HUES6 (cell line): Measurements from ENCODE around the gene SLC15A3.

Experiments used
- H3K27ac ChIP-seq: 2 replicates; pipeline ENCODE4 v1.7.0; 2013; ENCODE audit warnings: low read depth, mild to moderate bottlenecking, low read length, inconsistent platforms
- H3K27me3 ChIP-seq: 2 replicates; pipeline ENCODE4 v1.6.1; 2013; ENCODE audit warnings: low read length; ENCODE audit not compliant: control insufficient read depth, insufficient read depth
- H3K36me3 ChIP-seq: 2 replicates; pipeline ENCODE4 v1.6.1; 2013; ENCODE audit warnings: low read length; ENCODE audit not compliant: control insufficient read depth, insufficient read depth
- H3K4me1 ChIP-seq: 2 replicates; pipeline ENCODE4 v1.6.1; 2013; ENCODE audit warnings: low read length; ENCODE audit not compliant: control insufficient read depth, insufficient read depth
- H3K4me3 ChIP-seq: 2 replicates; pipeline ENCODE4 v1.5.1; 2013; ENCODE audit warnings: low read depth, low read length
- H3K9ac ChIP-seq: one replicate; pipeline ENCODE4 v1.6.1; 2013; ENCODE audit warnings: mild to moderate bottlenecking, low read length
- H3K9me3 ChIP-seq: 2 replicates; pipeline ENCODE4 v1.6.1; 2013; ENCODE audit warnings: low read depth, low read length; ENCODE audit not compliant: control insufficient read depth, insufficient read depth

SLC15A3 gene

DNA sequence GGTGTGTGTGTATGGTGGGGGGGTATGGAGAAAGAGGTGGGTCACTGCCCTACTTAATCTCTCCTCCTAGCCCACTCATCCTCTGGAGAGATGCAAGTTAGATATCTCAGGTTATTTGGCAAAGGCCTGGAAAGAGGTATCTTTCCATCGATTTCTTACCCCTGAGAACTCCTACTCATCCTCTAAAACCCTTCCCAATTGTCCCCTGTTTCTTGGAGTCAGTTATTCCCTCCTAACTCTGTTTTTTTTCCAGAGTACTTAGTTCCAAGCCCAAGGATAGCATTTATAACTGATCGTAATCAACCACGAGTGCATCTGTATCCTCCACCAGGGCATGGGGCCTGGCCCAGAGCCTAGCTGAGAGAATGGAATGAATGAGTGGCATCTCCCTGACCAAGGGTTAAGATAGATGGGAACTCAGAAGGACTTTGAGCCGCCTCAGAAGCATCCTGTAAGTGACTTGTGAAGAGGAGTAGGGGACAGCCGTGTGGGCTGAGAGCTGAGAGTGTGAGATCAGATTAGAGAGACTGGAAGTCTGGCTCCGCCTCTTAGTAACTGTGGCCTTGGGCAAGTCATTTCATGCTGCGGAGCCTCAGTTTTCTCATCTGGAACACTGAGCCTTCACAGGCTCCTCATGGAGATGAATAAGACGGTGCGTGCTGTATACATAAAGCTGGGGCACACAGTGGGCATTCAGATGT, 35.8 kb upstream of the SLC15A3 start:
- Histone ChIP-seq H3K36me3 (no peaks in the 10 kb centered on the region), H3K4me3 (no peak overlapping the region), H3K9ac (no peak overlapping the region), H3K9me3 (no peaks in the 10 kb centered on the region), H3K27me3 (peaks cover 5% of the 10 kb centered on the region; the same call in 1 of the 2 replicates), H3K27ac (no peak overlapping the region), H3K4me1 (no peaks in the 10 kb centered on the region)

DNA sequence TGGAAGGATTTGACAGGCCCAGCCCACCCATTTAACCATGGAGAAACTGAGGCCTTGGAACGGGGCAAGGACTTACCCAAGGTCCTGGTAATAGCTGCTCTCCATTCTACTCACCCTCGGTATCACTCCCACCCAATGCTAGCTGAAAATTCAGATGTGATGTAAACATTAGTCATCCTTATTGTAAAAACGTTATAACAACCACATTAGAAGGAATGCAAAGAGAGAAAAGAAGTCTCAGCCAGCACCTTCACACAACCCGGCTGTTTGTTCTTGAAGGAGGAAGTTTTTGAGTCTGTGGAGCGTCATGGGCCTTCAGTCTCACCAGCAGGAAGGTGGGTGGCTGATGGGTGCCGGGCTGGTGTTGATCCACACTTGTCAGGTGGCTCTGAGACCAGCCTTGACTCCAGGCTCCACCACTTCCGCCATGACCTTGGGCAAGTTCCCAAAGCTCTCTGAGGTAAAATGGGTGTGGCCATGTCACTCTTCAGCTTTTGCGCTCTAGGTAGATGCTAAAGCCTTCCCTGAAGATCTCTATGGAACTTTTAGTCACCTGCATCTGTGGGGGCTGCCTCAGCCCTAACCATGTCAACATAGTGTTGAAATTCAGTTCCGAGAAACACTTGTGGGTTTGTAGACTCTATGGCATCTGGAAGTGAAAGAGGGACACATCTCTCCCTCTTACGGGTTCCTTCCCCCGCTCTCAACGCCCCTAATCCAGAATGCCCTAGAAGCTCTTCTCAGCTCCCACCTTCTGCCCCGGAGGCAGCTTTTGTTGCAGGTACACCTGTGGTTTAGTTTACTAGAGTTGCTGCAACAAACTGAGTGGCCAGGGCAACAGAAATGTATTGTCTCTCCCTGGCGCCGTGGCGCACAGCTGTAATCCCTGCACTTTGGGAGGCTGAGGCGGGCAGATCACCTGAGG, 34.3 kb upstream of the SLC15A3 start:
- no peak overlapping the region for H3K27ac ChIP-seq
- no peaks in the 10 kb centered on the region for H3K4me1 ChIP-seq
- H3K27me3 ChIP-seq: peaks cover 5% of the 10 kb centered on the region; the same call in 1 of the 2 replicates
- no peaks in the 10 kb centered on the region for H3K36me3 ChIP-seq
- no peaks in the 10 kb centered on the region for H3K9me3 ChIP-seq
- H3K4me3 ChIP-seq: no peak overlapping the region
- no peak overlapping the region for H3K9ac ChIP-seq

DNA sequence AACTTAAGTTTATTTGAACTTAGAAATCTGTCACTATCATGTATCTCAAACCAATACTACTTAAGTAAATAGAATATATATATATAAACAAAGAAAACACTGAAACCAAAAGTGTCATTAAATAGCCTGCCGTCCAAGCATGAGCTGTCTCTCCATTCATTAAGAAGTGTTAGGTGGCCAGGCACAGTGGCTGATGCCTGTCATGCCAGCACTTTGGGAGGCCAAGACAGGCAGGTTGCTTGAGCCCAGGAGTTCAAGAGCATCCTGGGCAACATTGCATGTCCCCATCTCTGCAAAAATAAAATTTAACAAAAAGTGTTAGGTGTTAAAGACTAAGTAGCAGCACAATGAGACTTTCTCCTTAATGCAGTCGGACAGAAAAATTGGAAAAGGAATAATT, 33.5 kb upstream of the SLC15A3 start:
- no peak overlapping the region for H3K27ac ChIP-seq
- H3K27me3 ChIP-seq: peaks cover 5% of the 10 kb centered on the region; the same call in 1 of the 2 replicates
- no peak overlapping the region for H3K4me3 ChIP-seq

DNA sequence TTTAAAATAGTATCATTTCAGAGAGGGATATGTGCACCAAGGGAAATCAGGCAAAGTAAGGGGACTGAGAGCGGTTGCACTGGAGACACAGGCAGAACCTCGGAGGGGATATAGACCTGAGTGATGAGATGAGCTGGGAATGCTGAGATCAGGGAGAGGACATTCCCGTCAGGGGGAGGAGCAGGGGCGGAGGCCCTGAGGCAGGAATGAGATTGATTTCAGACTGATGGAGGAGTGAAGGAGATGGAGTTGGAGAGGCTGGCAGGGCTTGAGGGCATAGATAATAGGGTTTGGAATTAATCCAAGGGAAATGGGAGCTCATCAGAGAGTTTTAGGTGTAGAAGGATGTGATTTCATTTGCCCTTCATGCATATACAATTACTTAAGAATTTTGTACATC, 32.7 kb upstream of the SLC15A3 start:
- Histone ChIP-seq H3K9ac (no peak overlapping the region), H3K27ac (no peak overlapping the region), H3K4me3 (no peak overlapping the region), H3K9me3 (no peaks in the 10 kb centered on the region), H3K4me1 (no peaks in the 10 kb centered on the region), H3K36me3 (no peaks in the 10 kb centered on the region), H3K27me3 (peaks cover 5% of the 10 kb centered on the region; the same call in 1 of the 2 replicates)

More for the DNA sequence above, 33.5 kb upstream of the SLC15A3 start:
- Histone ChIP-seq H3K9ac (no peak overlapping the region), H3K9me3 (no peaks in the 10 kb centered on the region), H3K4me1 (no peaks in the 10 kb centered on the region), H3K36me3 (no peaks in the 10 kb centered on the region)

DNA sequence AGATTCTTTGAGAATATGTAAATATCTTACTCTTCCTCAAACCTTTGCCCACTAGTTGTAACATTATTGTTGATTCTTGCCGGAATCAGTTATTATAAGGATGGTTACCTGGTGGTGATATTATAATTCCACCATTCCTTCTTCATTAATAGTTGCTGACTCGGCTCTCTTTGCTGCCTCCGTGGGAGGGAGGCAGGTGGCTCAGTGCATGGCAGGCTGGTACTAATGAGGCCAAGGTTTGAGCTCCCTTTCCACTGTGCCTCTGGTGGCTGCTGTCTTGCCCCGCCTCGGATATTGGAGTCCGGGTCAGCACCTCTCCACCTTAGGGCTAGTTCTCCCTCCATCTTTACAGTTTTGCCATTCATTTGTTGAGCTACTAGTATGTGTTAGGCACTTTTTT, 32.2 kb upstream of the SLC15A3 start:
- Histone ChIP-seq H3K36me3 (no peaks in the 10 kb centered on the region), H3K27ac (no peak overlapping the region), H3K9ac (no peak overlapping the region), H3K9me3 (no peaks in the 10 kb centered on the region), H3K27me3 (0 out of 2 replicates have a peak, but pooled peaks cover under 1% of the 10 kb centered on the region), H3K4me1 (no peaks in the 10 kb centered on the region), H3K4me3 (no peak overlapping the region)

- Histone ChIP-seq H3K36me3 (no peaks in the 10 kb centered on the region), H3K27me3 (no peaks in the 10 kb centered on the region; the same call in 1 of the 2 replicates), H3K9me3 (no peaks in the 10 kb centered on the region), H3K9ac (no peak overlapping the region), H3K27ac (no peak overlapping the region), H3K4me1 (no peaks in the 10 kb centered on the region), H3K4me3 (no peak overlapping the region)
These were observed 30.2 kb upstream of the SLC15A3 start for GRCh38 chr11:60982184-60982583.

DNA sequence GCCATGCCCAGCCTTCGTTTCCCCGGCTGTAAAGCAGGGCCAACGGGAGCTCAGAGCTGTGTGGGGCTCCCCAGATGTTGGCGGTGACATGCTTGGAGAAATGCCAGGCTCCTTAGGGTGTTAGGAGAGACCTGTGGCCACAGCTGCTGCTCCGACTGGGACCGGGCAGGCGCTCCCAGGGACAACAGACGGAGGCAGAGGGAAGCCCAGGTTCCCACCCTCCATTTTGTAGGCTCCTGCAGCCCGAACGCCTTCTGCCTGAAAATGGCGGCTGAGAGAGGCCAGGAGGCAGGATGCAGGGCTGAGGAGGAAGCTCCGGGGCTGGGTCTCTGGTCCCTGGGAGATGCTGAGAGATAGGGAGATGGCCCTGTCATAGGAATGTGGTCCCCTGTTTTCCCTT, 29.5 kb upstream of the SLC15A3 start:
- Histone ChIP-seq H3K36me3 (no peaks in the 10 kb centered on the region), H3K4me3 (no peak overlapping the region), H3K4me1 (no peaks in the 10 kb centered on the region), H3K27me3 (no peaks in the 10 kb centered on the region; the same call in 1 of the 2 replicates), H3K9me3 (no peaks in the 10 kb centered on the region), H3K27ac (no peak overlapping the region), H3K9ac (no peak overlapping the region)

DNA sequence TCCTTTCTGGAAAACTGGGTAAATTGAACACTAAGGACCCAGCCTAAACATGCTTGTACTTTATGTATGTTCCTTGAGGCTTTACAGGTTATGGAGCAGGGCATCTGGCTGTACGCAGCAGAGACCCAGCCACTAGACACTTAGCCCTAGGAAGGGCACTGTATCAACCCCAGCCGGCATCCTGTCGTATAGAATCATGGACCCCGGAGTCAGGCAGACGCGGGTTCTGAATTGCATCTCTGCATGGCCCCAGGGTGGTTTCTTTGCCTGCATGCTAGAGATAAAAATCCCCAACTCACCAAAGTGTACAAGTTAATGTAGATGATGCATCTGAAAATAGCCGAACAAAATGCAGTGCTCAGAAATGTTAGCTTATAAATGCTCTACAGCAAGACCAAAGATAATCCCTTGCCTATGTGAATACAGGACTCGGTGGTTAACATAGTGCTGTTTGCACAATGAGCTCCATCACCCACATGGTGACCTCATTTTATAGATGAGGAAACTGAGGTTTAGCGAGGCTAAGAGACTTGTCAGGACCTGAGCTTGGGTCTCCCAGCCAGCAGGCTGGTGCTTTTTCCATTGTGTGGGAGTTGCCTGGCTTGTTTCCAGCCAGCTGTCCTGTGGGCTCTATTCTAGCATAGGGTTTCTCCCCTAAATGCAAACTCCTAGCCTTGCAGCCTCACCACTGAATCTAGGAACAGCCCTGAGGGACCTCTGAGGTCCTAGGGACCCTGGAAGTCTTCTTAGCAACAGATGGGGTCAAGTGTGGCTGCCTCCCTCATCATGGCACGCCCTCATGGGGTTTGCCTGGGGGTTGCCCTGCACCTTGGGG, 26.8 kb upstream of the SLC15A3 start:
- Histone ChIP-seq H3K9me3 (no peaks in the 10 kb centered on the region), H3K9ac (no peak overlapping the region), H3K4me1 (no peaks in the 10 kb centered on the region), H3K27ac (no peak overlapping the region), H3K27me3 (peaks cover 2% of the 10 kb centered on the region; the same call in 1 of the 2 replicates), H3K4me3 (no peak overlapping the region), H3K36me3 (no peaks in the 10 kb centered on the region)

DNA sequence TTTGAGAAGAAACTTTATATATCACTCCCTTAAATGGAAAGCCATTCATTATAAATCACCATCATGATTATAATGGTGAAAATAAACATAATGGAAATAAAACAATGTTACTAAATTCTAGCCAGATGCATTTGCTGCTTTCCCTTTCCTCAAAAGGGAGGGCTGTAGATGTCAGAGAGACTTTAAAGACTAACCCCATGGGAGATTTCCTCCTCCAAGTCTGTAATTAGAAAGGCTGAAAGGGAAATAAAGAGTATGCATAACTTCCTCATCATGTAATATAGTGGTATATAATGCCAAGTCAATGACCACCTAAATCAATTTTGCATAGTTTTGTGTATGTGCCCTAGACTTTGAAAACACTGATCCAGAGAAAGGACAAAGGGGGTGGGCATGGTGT, 25.9 kb upstream of the SLC15A3 start:
- Histone ChIP-seq H3K4me1 (no peaks in the 10 kb centered on the region), H3K36me3 (no peaks in the 10 kb centered on the region), H3K9me3 (no peaks in the 10 kb centered on the region), H3K27me3 (peaks cover 3% of the 10 kb centered on the region; the same call in 1 of the 2 replicates), H3K27ac (no peak overlapping the region), H3K9ac (no peak overlapping the region), H3K4me3 (no peak overlapping the region)

GRCh38 chr11:60977224-60977623, 25.2 kb upstream of the SLC15A3 start:
- no peak overlapping the region for H3K9ac ChIP-seq
- no peaks in the 10 kb centered on the region for H3K4me1 ChIP-seq
- H3K9me3 ChIP-seq: no peaks in the 10 kb centered on the region
- H3K36me3 ChIP-seq: no peaks in the 10 kb centered on the region
- no peak overlapping the region for H3K4me3 ChIP-seq
- no peak overlapping the region for H3K27ac ChIP-seq
- peaks cover 5% of the 10 kb centered on the region; the same call in 1 of the 2 replicates for H3K27me3 ChIP-seq
